GM21529 (cell line): Measurements from ENCODE around the gene CITED4.
A peak's percentile ranks its signal among the peaks of the same experiment; 100 is the strongest.

Experiments used
- ATAC-seq: cut with Tn5 transposase; IDR thresholded peaks from one replicate; pipeline ENCODE4 v1.9.1; 2021; ENCODE audit not compliant: unreplicated experiment

The CITED4 gene

GRCh38 chr1:40836283-40836682 is 25.9 kb downstream of the CITED4 start:
- no peak for ATAC-seq

DNA sequence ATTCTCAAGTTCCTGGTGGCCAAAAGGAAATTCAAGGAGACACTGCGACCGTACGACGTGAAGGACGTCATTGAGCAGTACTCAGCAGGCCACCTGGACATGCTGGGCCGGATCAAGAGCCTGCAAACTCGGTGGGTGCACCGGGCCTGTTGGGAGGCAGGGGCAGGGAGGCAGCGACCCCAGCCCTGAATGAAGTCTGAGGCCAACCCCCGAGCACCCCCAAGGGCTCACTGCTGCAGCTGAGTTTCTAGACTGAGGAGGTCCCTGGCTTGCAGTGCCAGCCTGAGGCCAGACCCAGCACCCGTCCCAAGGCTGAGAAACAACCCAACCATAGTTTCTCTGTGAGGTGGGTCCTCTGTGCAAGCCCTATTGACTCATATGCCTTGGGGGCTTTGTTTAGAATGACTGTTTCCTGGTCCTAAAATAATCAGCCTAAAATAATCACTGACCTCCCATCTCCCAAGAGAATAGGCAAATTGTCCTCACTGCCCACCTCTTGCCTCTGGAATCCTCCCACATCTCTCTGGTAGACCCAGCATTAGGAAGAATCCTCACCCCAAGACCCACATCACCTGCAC is 27.1 kb downstream of the CITED4 start:
- no peak for ATAC-seq

DNA sequence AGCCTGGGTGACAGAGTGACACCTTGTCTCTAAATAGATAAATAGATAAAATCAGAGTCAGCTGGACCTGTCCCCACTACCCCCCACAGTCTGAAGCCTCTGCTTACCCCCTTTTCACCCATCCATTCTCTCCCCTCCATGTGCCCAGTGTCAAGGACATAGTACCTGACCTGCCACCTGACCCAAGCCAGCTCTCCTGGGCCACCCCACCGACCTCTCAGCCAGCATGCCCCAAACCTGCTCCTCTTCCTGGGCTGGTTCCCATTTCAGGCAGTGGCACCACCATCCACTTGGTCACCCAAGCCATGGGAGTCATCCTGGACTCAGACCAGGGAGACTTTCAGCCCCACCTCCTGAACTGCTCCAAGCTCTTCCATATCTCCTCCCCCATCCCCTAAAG is 28.2 kb downstream of the CITED4 start:
- ATAC-seq: no peak

- no peak for ATAC-seq
Observed at GRCh38 chr1:40831001-40831732, 31.0 kb downstream of the CITED4 start.

- no peak for ATAC-seq
Observed at GRCh38 chr1:40830419-40830943, 31.7 kb downstream of the CITED4 start.

GRCh38 chr1:40829631-40830245 is 32.4 kb downstream of the CITED4 start:
- no peak for ATAC-seq

DNA sequence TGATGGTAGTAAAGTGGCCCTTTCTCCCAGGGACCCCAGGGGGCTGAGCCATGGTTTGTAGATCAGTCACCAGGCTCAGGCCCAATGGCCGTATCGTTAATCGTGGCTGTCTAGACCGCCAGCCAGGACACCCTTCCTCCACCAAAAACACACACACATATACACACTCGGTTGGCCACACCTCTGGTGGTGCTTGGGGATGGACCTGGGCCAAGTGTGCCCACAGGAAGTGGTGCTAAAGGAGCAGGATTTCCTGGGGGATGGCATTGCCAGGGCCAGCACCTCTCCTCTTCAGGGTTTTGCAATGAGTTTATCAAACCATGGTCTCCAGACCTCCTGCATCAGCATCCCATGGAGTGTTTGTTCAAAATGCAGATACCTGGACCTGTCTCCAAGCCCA is 36.2 kb downstream of the CITED4 start:
- ATAC-seq: no peak

DNA sequence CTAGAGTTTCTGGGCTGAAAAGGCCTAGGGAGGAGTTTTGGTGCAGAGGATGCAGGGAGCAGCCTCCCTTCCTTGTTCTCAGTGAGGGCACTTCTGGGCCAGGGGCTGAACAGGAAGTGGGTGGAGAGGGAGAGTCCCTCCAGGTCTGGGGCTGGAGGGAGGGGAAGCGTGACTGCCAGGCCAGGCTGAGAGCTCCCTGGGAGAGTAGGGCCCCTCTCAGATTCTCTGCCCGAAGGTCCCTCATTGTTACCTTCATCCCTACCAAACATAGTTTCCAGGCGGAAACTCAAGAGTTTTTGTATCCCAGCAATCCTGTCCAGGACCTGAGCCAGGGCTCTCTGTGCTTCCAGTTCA is 36.8 kb downstream of the CITED4 start:
- ATAC-seq: peak; percentile 64

GRCh38 chr1:40824591-40825434 is 37.4 kb downstream of the CITED4 start:
- ATAC-seq: no peak

GRCh38 chr1:40823983-40824382 is 38.2 kb downstream of the CITED4 start:
- ATAC-seq: no peak

DNA sequence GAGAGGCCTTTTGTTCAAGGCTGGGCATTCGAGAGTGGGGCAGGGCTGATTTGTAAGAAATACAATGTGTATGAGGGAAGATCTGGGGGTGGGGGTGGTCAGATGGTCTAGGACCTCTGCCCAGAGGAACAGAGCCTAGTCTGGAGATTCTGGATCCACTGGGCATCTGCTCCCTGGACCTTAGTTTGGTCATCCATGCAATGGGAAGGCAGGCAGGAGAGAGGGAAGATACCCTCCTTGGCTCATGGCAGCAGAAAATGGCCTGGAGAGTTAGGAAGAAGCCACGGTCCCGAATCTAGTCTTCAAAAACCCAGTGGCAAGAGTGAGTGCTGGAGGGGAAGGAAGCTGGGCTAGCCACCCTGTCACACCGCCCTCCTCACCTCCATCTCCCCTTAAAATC is 38.8 kb downstream of the CITED4 start:
- no peak for ATAC-seq

DNA sequence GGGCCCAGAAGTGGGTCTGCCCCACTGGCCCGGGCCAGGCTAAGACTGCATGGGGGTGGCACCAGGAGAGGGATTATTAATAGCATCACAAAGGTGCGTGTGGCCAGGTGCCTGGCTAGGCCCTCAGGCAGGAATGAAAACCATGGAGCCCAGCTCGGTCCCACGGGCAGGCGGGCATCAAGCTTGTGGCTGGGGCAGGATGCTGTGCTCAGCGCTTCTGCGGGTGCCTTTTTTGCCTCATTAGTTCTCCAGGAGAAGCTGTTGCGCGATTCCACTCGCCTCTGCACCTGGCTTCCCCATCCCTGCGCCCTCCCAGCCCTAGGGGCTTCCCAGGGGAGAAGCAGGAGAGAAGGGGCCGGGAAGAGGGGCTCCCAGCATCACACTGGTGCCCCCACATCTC is 39.3 kb downstream of the CITED4 start:
- ATAC-seq: no peak

DNA sequence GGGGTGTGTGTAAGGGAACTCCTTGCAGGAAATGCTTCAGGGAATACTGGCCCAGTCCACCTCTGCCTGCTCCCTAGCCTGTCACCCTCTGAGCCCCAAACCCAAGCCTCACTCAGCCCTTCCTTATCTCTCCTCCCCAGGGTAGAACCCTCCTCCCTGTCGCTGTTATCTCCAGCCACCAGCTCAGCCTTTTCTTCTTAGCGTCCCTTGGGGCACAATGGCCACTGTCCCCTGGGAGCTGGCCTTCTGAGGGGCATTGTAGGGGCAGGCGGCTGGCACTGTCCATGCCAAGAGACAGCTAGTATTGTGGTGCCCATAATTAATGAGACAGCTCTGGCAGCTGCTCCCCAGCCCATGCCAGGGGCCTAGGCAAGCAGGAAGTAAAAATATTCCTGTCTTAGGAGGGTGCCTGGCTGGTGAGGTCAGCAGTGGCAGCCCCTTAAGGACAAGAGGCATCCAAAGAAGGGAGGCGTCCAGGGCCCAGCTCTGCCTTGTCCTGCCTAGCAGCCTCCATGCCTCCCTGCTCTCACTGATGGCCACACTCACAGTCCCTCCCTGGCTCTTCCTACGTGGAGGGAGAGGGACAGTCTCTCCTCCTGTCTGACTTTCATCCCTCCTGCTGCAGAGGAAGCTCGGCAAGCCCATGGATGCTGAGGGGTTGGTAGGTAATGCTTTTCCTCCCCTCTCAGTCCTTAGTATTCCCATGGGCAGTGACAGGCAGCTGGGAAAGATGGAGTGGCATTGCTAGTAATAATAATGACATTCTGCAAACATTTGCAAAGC is 41.1 kb downstream of the CITED4 start:
- ATAC-seq: no peak

- no peak for ATAC-seq
Observed at GRCh38 chr1:40820251-40820797, 41.8 kb downstream of the CITED4 start.

GRCh38 chr1:40819101-40819500 is 43.1 kb downstream of the CITED4 start:
- no peak for ATAC-seq

- ATAC-seq: peak; percentile 86
Observed at GRCh38 chr1:40818264-40818961, 43.8 kb downstream of the CITED4 start.

GRCh38 chr1:40817791-40818263 is 44.3 kb downstream of the CITED4 start:
- ATAC-seq: no peak

- ATAC-seq: no peak
Observed at GRCh38 chr1:40815420-40815819, 46.7 kb downstream of the CITED4 start.
